NCI-H2196 treated with DMSO at 0.1 percent for 48 hours (cell line): ENCODE data around the gene ADAMTS1.
"Not testable (repeated sequence)": the region's sequence is repeated elsewhere in the genome, so short reads cannot be mapped to it uniquely, and the experiment has no call there.

Experiments
- DNase-seq: peaks from one replicate; lab custom pipeline; 2025; ENCODE audit not compliant: unreplicated experiment; lab: John Stamatoyannopoulos, UW

Gene ADAMTS1

DNA sequence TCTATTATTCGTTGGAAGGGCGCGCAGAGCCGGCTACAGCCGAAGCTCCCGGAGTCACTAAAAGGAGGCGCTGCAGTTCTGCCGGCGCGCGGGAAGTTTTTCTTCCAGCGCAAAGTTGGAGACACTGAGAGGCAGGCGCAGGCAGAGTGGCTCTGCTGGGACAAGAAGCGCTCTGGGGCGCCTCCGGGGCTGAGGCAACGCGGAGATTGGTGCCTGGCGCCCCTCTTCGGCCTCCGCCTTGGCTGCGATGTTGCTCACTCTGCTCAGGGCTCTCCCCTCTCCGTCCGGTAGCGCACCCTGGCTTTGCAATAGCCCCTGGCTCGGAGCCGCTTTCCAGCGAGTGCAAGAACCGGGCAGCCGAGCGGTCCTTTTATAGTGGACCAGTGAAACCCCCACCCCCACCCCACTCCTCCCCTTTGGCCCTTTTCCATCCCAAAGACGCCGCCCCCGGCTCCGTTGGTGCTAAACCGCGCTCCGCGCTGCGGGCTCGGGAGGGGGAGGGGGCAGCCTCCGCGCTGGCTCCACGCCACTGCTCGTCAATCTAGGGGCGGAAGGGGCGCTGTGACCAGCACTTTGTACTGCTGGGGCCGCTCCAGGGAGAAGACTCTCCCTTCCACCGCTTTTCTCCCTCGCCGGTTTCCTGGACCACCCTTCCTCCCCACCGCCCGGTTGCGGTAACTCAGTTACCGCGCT lies at the start of gene ADAMTS1:
ADAMTS1 (minus strand) TSS at position 344 of the 693 bp plus-strand sequence. CDS start 455 bp downstream, outside the sequence.
- no peak for DNase-seq

DNA sequence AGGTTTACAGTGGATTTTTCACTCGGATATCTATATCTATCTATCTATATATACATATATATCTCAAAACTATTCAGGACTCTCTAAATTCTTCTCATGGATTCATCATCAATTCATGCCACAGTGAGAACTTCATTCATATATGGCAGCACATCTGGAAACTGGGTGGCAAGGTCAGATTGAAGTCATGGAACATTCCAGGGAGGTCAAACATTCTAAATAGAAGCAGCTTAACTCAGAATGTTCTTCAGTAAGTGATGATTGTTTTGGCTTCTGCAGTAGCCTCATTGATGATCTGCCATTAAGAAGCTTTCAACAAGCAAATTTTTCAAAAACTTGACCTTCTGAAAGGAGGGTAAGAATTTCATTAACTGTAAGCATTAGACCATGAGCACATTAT lies 46.9 kb upstream of the ADAMTS1 start:
- DNase-seq = no peak

DNA sequence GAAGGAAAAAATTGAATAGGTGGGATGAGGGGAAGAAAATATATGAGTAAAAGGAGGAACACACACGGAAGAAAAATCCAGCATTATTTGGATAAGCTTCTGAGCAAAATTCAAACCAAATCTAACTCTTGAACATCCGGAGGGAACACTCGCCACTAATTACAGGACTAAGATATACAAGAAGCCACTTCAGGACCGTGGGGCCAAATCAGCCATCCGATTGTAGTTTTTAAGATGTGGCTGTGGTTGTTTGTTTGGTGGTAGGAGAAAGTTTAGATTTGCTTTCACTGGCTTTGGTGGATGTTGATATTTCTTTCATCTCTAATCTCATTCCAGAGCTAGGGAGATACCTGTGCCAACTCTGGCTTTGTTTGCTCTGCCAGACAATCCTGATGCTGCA lies 43.7 kb upstream of the ADAMTS1 start:
- no peak for DNase-seq

DNA sequence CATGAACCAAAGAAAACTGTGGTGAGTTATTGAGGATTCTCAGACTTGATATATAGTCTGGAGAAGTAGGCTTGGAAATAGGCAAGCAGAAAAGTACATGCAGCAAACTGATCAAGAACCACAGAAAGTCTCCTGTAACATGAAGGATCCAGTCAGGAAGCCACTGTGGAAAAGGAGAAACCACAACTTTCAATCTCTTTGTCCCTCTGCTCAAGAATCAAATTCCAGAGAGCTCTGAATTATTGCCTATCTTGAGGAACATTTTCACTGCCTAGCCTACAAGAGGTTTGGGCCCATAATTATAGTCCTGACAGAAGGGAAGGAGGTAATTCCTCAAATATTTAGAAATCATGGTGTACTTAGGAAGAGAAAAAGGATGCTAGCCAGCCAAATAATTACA lies 43.0 kb upstream of the ADAMTS1 start:
- no peak for DNase-seq

DNA sequence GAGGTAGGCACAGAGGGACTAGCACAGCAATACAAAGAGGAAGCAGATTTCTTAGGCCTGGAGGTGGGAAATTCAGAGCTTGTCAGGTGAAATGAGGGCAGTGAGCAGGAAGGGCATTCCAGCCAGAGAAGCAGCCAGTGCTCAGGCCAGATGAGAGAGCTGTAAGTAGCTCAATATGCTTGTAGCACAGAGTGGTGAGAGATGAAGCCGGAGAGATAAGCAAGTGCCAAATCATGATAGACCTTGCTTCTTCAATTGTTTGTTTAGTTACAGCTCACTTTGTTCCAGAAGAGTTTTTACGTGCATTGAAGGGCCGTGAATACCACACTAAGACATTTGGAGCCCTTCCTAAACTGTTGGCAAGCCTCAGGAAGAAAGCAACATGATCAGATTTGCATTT lies 42.0 kb upstream of the ADAMTS1 start:
- DNase-seq = no peak

DNA sequence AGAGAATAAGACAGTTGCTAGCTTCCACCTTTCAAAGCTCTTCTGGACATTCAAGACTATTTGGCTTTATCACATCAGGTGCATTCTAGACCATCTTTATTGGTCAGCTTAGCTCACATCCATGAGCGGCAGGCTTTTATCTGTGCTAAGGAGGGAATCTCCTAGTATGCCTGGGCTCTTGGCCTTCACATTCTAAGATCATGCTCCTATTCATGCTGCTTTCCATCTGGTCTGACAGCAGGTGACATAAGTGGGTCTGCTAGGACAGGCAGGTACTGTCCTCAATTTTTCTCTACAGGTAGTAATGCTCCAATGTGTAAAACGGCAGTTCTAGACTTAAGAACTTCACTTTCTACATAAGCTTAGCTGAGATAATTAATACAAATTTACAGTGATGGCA lies 39.2 kb upstream of the ADAMTS1 start:
- DNase-seq = no peak

DNA sequence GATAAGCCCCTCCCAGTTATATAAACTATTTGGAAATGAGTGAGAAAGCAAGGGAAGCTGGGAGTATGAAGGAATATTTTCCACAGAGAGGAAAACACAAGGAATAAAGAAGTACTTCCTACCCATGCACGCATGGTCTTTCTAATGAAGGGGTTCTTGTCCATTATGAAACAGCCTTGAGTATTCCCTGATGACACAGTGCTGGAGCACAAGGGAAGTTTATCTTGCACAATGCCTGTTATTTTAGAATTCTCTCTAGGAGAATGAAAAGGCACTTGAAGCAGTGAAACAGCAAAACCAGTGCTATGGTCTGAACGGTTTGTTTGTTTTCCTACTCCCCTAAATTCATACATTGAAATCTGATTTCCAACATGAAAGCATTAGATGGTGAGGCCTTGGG lies 38.6 kb upstream of the ADAMTS1 start:
- no peak for DNase-seq

DNA sequence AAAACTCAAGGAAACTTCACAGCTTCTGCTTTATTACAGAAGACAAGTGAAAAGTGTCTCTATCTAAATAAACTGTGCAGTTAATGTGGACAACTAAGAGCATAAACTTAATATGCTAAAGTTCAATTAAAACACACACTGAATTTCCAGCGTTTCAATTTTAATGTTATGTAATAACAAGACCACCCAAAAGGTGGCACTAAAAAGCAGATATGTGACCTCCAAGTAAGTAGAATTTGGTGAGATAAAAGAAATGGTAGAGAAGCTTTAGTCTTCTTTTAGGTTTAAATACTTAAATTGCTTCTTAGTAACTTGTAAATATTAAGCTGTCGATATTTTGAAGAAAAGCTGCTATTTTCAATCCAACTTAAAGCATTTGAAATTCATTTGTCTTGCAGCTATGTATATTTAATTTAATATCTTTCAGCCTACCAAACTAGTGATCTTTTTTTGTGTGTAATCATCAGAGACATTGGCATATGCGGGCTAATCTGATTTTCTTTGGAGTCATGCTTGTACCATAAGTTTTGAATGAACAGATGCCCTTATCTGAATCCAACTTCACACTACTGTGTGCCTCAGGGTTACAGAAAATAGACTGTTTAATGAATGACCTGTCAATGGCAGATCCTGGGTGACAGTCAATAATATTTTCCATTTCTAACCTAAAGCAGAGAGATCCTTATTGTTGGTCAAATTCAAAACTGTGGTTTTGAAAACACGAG lies 36.5 kb upstream of the ADAMTS1 start:
- DNase-seq = no peak

DNA sequence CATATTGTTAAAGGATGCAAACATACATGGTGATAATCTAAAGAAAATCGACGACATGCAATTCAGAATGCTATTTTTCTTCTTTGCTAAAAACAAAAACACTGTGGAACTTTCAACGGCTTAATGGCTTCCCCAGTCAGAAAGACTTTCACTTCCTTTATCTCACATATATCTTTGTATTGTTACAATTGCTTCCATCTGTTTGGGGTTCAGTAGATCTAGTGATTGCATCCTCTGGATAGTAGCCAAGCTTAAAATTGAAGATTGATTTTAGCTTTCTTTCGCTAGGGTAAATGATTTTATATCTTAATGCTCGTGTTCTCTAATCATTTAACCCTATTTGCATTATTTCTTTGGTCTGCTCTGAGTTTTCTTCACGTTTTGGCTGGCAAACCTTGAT lies 31.8 kb upstream of the ADAMTS1 start:
- DNase-seq = no peak

DNA sequence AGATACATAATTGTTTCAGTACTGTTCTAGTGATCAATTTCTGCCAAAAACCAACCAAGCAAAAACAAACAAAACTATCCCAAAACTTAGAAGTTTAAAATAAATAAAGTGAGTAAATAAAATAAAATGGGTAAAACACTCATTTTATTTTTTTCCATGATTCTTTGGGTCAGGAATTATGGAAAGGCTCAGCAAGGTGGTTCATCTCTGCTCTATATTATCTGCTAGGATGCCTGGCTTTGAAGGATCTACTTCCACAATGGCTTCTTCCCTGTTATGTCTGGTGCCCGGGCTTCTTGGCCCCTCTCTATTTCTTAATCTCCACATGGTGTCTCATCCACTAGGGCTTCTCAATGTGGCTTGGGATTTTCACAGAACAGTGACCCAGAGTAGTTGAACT lies 29.1 kb upstream of the ADAMTS1 start:
- no peak for DNase-seq

DNA sequence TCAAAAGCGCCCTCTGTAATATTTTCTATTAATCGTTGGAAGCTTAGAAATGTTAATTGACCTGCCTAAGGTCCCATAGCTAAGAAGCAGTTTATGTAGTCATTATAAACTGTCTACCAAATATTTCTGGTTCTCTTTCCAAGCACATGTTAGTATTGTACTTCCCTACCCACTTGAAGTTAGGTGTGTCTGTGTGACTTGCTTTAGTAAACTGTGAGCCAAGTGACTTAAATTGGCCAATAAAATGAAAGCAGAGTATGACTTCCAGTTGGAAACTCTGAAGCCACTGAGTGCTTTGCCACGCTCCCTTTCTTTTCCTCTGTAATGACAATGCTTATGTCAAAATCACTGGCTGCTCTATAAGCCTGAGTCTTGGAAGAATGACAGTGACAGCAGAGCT lies 20.6 kb upstream of the ADAMTS1 start:
- no peak for DNase-seq

DNA sequence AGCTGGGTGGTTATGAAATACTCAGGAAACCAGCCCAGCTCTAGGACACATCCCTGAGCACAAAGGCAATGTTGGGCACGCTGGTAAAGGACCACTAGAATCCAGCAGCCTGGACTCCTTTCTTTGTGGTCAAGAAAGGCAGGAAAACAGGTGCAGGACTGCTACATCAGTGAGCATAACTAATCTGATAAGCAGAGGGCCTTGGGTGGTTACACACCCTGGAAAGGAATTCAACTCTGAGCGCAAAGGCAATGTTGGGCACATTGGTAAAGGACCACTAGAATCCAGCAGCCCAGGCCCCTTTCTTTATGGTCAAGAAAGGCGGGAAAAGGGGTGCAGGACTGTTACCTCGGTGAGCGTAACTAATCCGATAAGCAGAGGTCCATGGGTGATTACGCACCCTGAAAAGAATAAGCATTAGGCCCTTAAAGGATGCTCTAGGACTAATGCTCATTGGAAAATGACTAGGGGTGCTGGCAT lies 11.7 kb upstream of the ADAMTS1 start:
- DNase-seq = not testable (repeated sequence)

DNA sequence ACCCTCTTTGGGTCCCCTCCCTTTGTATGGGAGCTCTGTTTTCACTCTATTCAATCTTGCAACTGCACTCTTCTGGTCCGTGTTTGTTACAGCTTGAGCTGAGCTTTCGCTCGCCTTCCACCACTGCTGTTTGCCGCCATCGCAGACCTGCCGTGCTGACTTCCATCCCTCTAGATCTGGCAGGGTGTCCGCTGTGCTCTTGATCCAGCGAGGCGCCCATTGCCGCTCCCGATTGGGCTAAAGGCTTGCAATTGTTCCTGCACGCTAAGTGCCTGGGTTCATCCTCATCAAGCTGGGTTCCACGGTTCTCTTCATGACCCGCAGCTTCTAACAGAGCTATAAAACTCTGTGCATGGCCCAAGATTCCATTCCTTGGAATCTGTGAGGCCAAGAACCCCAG lies 9.5 kb upstream of the ADAMTS1 start:
- not testable (repeated sequence) for DNase-seq

DNA sequence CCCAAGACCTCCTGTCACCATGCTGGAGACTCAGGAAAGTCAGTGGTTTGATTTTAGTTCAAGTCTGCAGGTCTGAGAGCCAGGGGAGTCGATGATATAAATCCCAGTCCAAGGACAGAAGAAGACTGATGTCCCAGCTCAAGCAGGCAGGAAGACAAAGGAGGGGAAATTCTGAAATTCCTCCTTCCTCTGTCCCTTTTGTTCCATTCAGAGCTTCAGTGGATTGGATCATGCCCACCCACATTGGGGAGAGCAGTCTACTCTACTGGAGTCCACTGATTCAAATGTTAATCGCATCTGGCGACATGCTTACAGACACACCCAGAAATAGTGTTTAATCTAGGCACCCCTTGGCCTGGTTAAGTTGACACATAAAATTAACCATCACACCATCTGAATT lies 7.2 kb upstream of the ADAMTS1 start:
- no peak for DNase-seq

DNA sequence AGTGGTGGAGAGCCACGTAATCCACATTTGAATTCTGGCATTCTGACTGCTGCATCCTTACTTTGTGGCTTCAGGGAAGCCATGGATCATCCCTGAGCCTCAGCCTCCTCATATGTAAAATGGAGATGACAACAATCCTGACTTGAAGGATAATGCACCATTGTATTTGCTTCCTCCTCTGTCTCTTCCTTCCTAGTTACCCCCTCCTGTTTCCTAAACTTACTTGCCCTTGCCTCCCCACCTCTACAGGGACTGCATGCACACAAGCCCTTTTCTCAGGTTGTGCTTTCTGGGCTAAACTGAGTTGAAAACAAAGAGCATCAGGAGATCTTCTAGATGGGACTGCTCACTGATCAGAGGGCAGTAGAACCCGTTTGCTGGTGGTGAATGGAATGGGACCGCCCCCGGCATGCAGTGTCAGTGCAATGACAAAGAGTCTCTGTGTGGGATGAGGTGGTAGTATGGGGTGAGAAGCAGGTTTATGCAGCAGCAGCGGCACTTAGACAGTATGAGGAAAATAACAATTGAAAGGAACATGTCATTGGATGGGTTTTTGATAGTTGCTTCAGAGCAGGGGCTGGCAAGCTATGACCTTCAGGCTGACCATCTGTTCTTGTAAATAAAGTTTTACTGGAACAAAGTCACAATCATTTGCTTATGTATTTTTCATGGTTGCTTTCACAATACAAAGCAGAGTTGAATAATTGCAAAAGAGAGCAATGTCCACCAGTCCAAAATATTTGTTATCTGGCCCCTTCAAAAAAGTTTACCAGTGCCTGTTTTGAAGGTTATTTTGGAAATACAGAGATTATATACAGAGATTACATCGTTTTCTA lies 6.1 kb upstream of the ADAMTS1 start:
- no peak for DNase-seq

DNA sequence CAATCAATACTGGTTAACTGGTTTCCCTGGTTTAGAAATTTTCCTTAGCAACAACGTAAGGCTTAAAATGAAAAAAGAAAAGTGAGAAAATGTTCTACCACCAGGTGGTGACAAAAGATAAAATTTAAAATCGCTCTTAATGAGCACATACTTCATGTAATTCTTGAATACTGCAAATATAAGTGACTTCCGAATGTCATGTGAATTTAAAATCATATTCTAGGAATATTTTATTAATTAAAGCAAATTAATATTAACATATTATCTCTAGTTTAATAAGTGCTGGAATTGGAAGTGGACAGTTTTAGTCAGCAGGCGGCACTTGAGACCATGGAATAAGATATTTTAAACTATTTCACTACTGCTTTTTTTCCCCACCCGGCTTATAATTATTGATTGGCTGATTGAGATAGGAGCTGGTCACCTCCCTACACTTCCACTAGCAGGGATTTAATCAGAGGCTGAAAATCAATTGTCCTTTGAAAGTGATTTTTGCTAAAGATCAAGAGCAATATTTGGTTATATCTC lies 5.0 kb upstream of the ADAMTS1 start:
- no peak for DNase-seq

DNA sequence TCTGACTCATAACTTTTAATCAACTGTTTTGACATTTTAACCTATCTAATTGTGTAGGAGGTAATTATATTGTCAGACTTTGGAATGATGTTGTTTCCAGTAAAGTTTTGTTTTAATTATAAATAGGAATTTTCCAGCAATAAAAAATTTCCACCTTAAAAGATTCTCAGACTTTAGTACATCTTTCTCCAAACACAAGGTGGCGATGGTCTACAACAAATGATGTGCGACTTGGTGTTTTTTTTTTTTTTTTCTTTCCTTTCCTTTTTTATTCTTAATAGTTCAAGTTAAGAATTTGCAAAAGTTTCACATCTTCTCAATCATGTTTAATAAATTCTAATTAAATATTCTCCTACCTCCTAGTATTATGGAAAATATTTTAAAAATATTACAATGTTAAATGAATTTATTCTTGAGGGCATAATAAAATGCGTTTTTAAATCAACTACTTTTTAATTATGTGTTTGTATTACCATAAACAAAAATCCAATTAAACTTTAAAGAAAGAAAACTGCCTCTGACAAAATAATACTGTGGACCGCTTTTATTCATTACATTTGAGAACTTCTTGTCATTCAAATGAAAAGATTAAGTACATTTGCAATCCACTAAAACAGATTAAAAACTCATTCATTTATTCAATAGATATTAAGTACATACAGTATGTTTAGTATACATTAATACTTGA lies 4.4 kb upstream of the ADAMTS1 start:
- no peak for DNase-seq

DNA sequence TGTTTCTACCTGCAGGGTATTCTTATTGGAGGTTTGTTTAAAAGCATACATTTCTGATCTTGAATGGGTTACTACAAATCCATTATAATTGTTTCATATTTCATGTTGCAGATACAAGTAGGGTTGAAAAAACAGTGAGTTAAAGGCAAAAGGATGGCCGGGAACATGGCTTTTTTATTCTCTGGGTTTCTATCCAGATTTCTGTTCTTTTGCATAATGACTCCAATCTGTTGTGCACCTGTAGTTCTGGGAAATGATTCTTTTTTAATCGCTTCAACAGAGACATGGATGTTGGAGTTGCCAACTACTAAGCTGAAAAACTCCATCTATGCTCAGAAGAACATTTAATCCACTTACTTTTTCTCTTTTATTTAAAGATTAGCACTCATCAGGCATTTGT lies 2.7 kb upstream of the ADAMTS1 start:
- DNase-seq = no peak

DNA sequence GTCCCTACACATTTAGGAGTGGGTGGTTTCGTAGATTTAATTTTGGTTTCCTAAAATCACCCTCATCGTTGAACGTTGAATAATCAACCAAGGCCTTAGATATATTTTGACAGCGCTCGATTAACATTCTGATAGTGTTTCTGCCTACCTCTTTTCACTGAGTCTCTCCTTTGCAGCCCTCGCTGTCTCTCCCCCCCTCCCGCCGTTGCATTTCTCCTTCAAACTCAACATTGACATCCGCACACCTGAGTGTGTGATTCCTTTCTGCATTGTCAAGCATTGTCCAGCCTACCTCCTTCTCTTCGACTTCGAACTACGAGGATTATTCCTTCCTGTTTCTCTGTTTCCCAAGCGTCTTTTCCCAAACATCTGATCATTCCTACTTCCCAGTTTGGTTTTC lies 1.8 kb upstream of the ADAMTS1 start:
- DNase-seq = no peak

DNA sequence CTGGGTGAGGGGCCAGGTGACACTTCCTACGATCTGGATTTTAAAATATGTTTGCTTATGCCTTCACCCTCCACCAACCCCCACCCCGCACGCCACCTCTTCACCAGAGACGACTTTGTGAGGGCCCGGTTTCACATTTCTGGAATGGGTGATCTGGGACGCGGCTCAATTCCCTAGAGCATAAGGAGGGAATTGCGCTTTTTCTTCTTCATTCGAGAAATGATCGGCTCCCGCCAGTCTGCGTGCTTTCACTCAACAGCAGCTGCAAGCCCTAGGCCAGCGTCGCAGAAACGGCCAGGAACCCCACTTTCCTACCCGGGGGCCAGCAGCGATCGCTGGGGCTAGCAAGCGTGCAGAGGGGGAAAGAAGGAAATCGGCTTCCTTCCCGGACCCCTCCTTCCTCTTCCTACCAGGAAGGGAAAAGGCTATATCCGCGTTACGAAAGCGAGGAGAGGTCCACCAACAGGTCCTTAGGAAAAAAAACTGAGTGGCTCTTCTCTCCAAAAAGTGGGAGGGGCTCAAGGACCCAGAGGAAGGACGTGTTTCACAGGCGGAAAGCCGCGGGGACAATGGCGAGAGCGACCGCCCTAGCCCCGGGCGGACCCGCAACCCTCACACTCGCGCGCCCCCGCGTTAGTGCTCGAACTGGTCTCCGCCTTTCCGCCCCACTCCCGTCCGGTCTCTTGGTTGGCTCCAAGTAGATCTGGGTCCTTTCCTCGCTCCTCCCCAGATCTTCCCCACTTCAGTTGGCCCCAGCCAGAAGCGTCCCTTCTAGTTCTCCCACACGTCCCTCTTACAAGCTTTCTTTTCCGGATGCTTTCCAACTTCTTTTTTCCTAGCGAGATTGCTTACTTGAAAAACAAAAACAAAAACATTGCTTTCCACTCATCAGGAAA lies 1.1 kb upstream of the ADAMTS1 start:
- DNase-seq = no peak
